Left lung (tissue), 10 donors: ENCODE data around the gene KCNN4. TPM values are rescaled to one million over a fixed set of nuclear protein-coding genes. Genes with fewer than 3 reads are reported as not detected.
A peak's percentile ranks its signal among the peaks of the same experiment; 100 is the strongest.
"Not testable (repeated sequence)": the region's sequence is repeated elsewhere in the genome, so short reads cannot be mapped to it uniquely, and the experiment has no call there.

Source experiments
- ATAC-seq: fragments of 200-7000 bp; cut with Tn5 transposase; one replicate; pipeline ENCODE4 v1.9.1; 2020; ENCODE audit warnings: moderate library complexity
- DNase-seq, 4 donors: peaks; one replicate each; pipeline ENCODE4 v3.0.0-alpha.2; 2013 to 2020
- H3K27ac ChIP-seq, 2 donors: fragments of 200-600 bp; sonication (generic) in 1 of 2; one replicate each; pipeline versions ENCODE4 v1.5.0 to v1.8.0; 2020 to 2021
- H3K27me3 ChIP-seq, 2 donors: fragments of 200-600 bp; sonication (generic) in 1 of 2; one replicate each; pipeline versions ENCODE4 v1.5.0 to v1.8.0; 2020 to 2021
- H3K36me3 ChIP-seq, 2 donors: fragments of 200-600 bp; sonication (generic) in 1 of 2; one replicate each; pipeline versions ENCODE4 v1.5.0 to v1.8.0; 2020 to 2021
- H3K4me1 ChIP-seq, 2 donors: fragments of 200-600 bp; one replicate each; pipeline ENCODE4 v1.8.0; 2021
- H3K4me3 ChIP-seq, 2 donors: fragments of 200-600 bp; sonication (generic) in 1 of 2; one replicate each; pipeline versions ENCODE4 v1.5.0 to v1.8.0; 2020 to 2021; ENCODE audit warnings: mild to moderate bottlenecking in 1 of 2
- H3K9me3 ChIP-seq, 2 donors: fragments of 200-600 bp; sonication (generic) in 1 of 2; one replicate each; pipeline versions ENCODE4 v1.5.0 to v1.8.0; 2020 to 2021
- CTCF ChIP-seq, 2 donors: fragments of 200-600 bp; sonication (generic) in 1 of 2; IDR thresholded peaks; one replicate each; pipeline versions ENCODE4 v1.5.0 to v1.8.0; 2021; ENCODE audit warnings: antibody characterized with exemption in 2 of 2
- intact Hi-C, 2 donors: fragments of 100-400 bp; cut with DNase I; formaldehyde crosslinking; loops; one replicate each; pipeline versions ENCODE4 v1.11.2 to v1.14.2; 2022
- polyA plus RNA-seq, 6 donors: library from polyadenylated mRNA; unstranded; fragments of 120-200 nt; gene quantifications; one replicate each; pipeline ENCODE4 v1.2.1, GENCODE V29; 2013; ENCODE audit not compliant: insufficient read length in 6 of 6
- total RNA-seq, 2 donors: library from RNA; stranded (reverse); fragmentation: NEBNext Ultra II Directional; extraction: Animal tissue kit (Norgen Biotek cat#: 25700); gene quantifications; one replicate each; pipeline ENCODE4 v1.2.1, GENCODE V29; 2021
- donor health status: DM: no; HTN: yes; CAD: no.
- donor health status: DM: no; HTN: no; CAD: no.

Gene KCNN4
- total and polyA plus RNA-seq, 8 donors: 0.67 to 21.5 (median 2.5) TPM

- TF ChIP-seq CTCF (IDR thresholded peaks at IDR 0.05): no peak
- intact Hi-C loops: no loop called here
Observed at GRCh38 chr19:43812259-43812658, 31.5 kb upstream of the KCNN4 start.

GRCh38 chr19:43811837-43812236, 31.1 kb upstream of the KCNN4 start:
- no peak for TF ChIP-seq CTCF (IDR thresholded peaks at IDR 0.05)
- Histone ChIP-seq H3K9me3 (no peaks in the 10 kb centered on the region), H3K27ac (no peak overlapping the region), H3K27me3 (peaks cover 0 to 11% of the 10 kb centered on the region in 2 donors), H3K4me3 (no peak overlapping the region), H3K4me1 (no peaks in the 10 kb centered on the region), H3K36me3 (no peaks in the 10 kb centered on the region)
- intact Hi-C loops: no loop called here
- ATAC-seq (no peak), DNase-seq (no peak)

More at GRCh38 chr19:43812259-43812658, 31.5 kb upstream of the KCNN4 start:
- Histone ChIP-seq H3K9me3 (no peaks in the 10 kb centered on the region), H3K4me3 (no peak overlapping the region), H3K36me3 (no peaks in the 10 kb centered on the region), H3K27me3 (peaks cover 0 to 11% of the 10 kb centered on the region in 2 donors), H3K4me1 (no peaks in the 10 kb centered on the region), H3K27ac (no peak overlapping the region)
- ATAC-seq: no peak
- no peak for DNase-seq

- Histone ChIP-seq H3K27ac (no peak overlapping the region), H3K4me1 (no peaks in the 10 kb centered on the region), H3K9me3 (no peaks in the 10 kb centered on the region), H3K36me3 (no peaks in the 10 kb centered on the region), H3K27me3 (peaks cover 0 to 11% of the 10 kb centered on the region in 2 donors), H3K4me3 (no peak overlapping the region)
- DNase-seq: peak in 1 of 4 donors; percentile 41
- intact Hi-C loops: no loop called here
- peak; percentile 87 for ATAC-seq
- TF ChIP-seq CTCF (IDR thresholded peaks at IDR 0.05): peak; percentile 47 to 59
Observed at GRCh38 chr19:43809762-43810696, 29.3 kb upstream of the KCNN4 start.

GRCh38 chr19:43807651-43808050, 26.9 kb upstream of the KCNN4 start:
- no peak for TF ChIP-seq CTCF (IDR thresholded peaks at IDR 0.05)

GRCh38 chr19:43806848-43807247, 26.1 kb upstream of the KCNN4 start:
- Histone ChIP-seq H3K4me3 (no peak overlapping the region), H3K27ac (no peak overlapping the region), H3K27me3 (peaks cover 0 to 11% of the 10 kb centered on the region in 2 donors), H3K36me3 (no peaks in the 10 kb centered on the region), H3K9me3 (no peaks in the 10 kb centered on the region), H3K4me1 (no peaks in the 10 kb centered on the region)
- DNase-seq (no peak), ATAC-seq (no peak)
- TF ChIP-seq CTCF (IDR thresholded peaks at IDR 0.05): no peak
- intact Hi-C loops: no loop called here

More at GRCh38 chr19:43807651-43808050, 26.9 kb upstream of the KCNN4 start:
- H3K27me3 ChIP-seq: peaks cover 0 to 11% of the 10 kb centered on the region in 2 donors
- no peaks in the 10 kb centered on the region for H3K4me1 ChIP-seq
- H3K36me3 ChIP-seq: no peaks in the 10 kb centered on the region
- H3K9me3 ChIP-seq: no peaks in the 10 kb centered on the region
- no peak overlapping the region for H3K4me3 ChIP-seq
- H3K27ac ChIP-seq: no peak overlapping the region
- no peak for DNase-seq
- no peak for ATAC-seq
- intact Hi-C loops: no loop called here

- H3K4me1 ChIP-seq, H3K4me3 ChIP-seq, H3K27ac ChIP-seq, H3K9me3 ChIP-seq, DNase-seq, H3K36me3 ChIP-seq, ATAC-seq, intact Hi-C loops: not testable (repeated sequence)
- H3K27me3 ChIP-seq: peaks cover 0 to 11% of the 10 kb centered on the region in 2 donors
Observed at GRCh38 chr19:43806401-43806800, 25.6 kb upstream of the KCNN4 start.
